Measurements from ENCODE around the gene HERC4.

DNA sequence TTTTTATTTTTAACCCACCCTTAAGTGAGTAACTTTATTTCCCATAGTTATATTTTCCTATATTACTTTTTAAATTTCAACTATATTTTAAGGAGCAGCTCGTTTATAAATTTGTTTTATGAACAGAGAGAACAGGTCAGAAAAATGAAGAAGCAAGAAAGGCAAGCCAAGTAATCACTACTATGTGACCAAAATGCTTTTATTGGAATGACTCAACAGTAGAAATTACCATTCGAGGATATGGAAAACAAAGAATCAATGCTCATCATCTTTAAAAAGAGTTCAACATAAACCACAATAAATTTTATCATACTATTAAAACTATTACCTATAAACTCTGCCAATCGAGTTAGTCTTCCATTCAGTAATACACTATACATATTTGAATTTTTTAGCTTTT is 7.6 kb downstream of the HERC4 start:
- TF ChIP-seq SP1 (IDR thresholded peaks at IDR 0.05; ENCODE audit: low read depth) (no peak), CTCF (IDR thresholded peaks at IDR 0.05 in 2 of 3, conservative IDR thresholded peaks at IDR 0.05 in 1 of 3; ENCODE audit: borderline replicate concordance in 1 of 3, insufficient read depth in 1 of 3, low read depth in 2 of 3, low read length in 2 of 3) (no peak), POLR2A (IDR thresholded peaks at IDR 0.05; ENCODE audit: borderline replicate concordance, extremely low read depth, insufficient read depth, insufficient read length) (no peak), YY1 (IDR thresholded peaks at IDR 0.05; ENCODE audit: extremely low read depth, insufficient replicate concordance, low read depth, low read length) (no peak), ZNF274 (IDR thresholded peaks at IDR 0.05; ENCODE audit: low read depth, low read length) (no peak), JUND (IDR thresholded peaks at IDR 0.05) (no peak), EZH2 (IDR thresholded peaks at IDR 0.05) (no peak), CEBPB (IDR thresholded peaks at IDR 0.05; ENCODE audit: low read depth) (no peak), ZFX (IDR thresholded peaks at IDR 0.05) (no peak), POLR2AphosphoS5 (IDR thresholded peaks at IDR 0.05; ENCODE audit: low read depth, low read length) (no peak), ELF1 (IDR thresholded peaks at IDR 0.05; ENCODE audit: borderline replicate concordance, low read depth) (no peak), CBX3 (IDR thresholded peaks at IDR 0.05; ENCODE audit: low read depth) (no peak)
- TF ChIP-seq, protein P1, sequence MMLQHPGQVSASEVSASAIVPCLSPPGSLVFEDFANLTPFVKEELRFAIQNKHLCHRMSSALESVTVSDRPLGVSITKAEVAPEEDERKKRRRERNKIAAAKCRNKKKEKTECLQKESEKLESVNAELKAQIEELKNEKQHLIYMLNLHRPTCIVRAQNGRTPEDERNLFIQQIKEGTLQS (IDR thresholded peaks at IDR 0.05), result no peak
- TF ChIP-seq, protein P2, sequence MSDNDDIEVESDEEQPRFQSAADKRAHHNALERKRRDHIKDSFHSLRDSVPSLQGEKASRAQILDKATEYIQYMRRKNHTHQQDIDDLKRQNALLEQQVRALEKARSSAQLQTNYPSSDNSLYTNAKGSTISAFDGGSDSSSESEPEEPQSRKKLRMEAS (IDR thresholded peaks at IDR 0.05), result no peak
